Left forelimb (tissue), 1 donor: ENCODE results near the gene OR10J4.
"Not testable (repeated sequence)": the region's sequence is repeated elsewhere in the genome, so short reads cannot be mapped to it uniquely, and the experiment has no call there.

Experiments
- DNase-seq: peaks from one replicate; pipeline ENCODE4 v3.0.0-alpha.2; 2018; ENCODE audit warnings: low spot score

Gene OR10J4

GRCh38 chr1:159431904-159432303, at the start of gene OR10J4:
Gene OR10J4 (plus strand): TSS chr1:159432204.
- no peak for DNase-seq

- DNase-seq: no peak
Observed at GRCh38 chr1:159406821-159407220, 25.2 kb upstream of the OR10J4 start.

GRCh38 chr1:159408862-159409400, 23.1 kb upstream of the OR10J4 start:
- DNase-seq: no peak

- no peak for DNase-seq
Observed at GRCh38 chr1:159421821-159422220, 10.2 kb upstream of the OR10J4 start.

- DNase-seq: no peak
Observed at GRCh38 chr1:159428536-159428935, 3.5 kb upstream of the OR10J4 start.

- DNase-seq: no peak
Observed at GRCh38 chr1:159429074-159429861, 2.7 kb upstream of the OR10J4 start.

GRCh38 chr1:159430985-159431384, 1.0 kb upstream of the OR10J4 start:
- no peak for DNase-seq

- no peak for DNase-seq
Observed at GRCh38 chr1:159436469-159436868, 4.5 kb downstream of the OR10J4 start.

GRCh38 chr1:159439422-159439821, 7.4 kb downstream of the OR10J4 start, which contains the start of gene OR10J1:
Gene OR10J1 (plus strand): TSS chr1:159439722. CDS start chr1:159439792, 70 bp downstream.
- no peak for DNase-seq

- DNase-seq: no peak
Observed at GRCh38 chr1:159441360-159441759, 9.4 kb downstream of the OR10J4 start.

- DNase-seq: no peak
Observed at GRCh38 chr1:159442428-159442827, 10.4 kb downstream of the OR10J4 start.

GRCh38 chr1:159443066-159443750, 11.2 kb downstream of the OR10J4 start:
- no peak for DNase-seq

- DNase-seq: no peak
Observed at GRCh38 chr1:159444511-159444910, 12.5 kb downstream of the OR10J4 start.

- no peak for DNase-seq
Observed at GRCh38 chr1:159448181-159448580, 16.2 kb downstream of the OR10J4 start.

GRCh38 chr1:159449605-159450004, 17.6 kb downstream of the OR10J4 start:
- not testable (repeated sequence) for DNase-seq

- DNase-seq: no peak
Observed at GRCh38 chr1:159459551-159459950, 27.5 kb downstream of the OR10J4 start.

- no peak for DNase-seq
Observed at GRCh38 chr1:159465191-159465603, 33.2 kb downstream of the OR10J4 start.

- no peak for DNase-seq
Observed at GRCh38 chr1:159468321-159468720, 36.3 kb downstream of the OR10J4 start.

GRCh38 chr1:159469921-159470533, 38.0 kb downstream of the OR10J4 start:
- no peak for DNase-seq

GRCh38 chr1:159473335-159473734, 41.3 kb downstream of the OR10J4 start:
- DNase-seq: no peak

GRCh38 chr1:159474926-159475325, 42.9 kb downstream of the OR10J4 start:
- DNase-seq: no peak
